NCI-H1105 (cell line): ENCODE results near the gene NUP133.
A peak's percentile ranks its signal among the peaks of the same experiment; 100 is the strongest.
"Not testable (repeated sequence)": the region's sequence is repeated elsewhere in the genome, so short reads cannot be mapped to it uniquely, and the experiment has no call there.

ENCODE experiments used
- DNase-seq: peaks from one replicate; lab custom pipeline; 2025; lab: John Stamatoyannopoulos, UW

The NUP133 gene

DNA sequence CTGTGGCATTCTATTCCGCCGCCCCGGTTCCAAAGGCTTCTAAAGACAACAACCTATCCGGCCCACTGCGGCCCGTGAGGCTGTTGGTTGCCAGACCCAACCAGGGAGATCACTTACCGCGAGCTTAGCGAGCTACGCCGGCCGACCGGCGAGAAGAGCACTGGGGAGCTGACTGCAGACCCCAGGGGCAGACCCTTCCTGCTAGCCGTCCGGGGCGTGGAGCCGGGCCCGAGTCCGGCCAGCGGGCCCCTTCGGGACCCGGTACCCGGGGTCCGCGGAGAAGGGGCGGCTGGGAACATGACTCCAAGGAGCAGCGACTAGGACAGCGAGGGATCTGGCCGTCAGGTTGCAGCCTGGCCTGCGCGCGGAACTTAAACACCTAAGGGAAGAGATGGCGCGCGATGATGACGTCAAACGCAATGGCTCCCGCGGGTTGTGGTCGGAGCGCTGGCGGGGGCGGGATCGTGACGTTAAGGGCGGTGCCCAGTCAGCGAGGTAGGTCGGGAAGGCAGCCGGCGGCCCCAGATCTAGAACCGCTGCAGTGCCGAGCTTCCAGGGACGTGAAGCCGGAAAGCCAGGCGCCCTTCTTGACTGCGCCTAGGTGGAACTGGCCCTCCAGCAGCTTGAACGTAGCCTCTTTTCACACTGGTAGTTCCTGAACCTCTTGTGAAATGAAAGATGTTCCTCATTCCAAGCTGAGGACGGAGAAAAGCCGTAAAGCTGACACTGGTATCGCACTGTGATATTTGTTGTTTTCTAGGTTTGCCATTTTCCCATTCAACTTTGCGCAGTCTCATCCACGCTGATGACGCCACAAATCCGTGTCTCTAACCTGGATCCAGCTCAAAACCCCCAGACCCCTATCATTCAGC, at the start of gene NUP133:
Gene NUP133 (minus strand): TSS at position 391 of the 872 bp plus-strand sequence. CDS start 92 bp downstream, at position 299.
- peak; percentile 87 for DNase-seq

DNA sequence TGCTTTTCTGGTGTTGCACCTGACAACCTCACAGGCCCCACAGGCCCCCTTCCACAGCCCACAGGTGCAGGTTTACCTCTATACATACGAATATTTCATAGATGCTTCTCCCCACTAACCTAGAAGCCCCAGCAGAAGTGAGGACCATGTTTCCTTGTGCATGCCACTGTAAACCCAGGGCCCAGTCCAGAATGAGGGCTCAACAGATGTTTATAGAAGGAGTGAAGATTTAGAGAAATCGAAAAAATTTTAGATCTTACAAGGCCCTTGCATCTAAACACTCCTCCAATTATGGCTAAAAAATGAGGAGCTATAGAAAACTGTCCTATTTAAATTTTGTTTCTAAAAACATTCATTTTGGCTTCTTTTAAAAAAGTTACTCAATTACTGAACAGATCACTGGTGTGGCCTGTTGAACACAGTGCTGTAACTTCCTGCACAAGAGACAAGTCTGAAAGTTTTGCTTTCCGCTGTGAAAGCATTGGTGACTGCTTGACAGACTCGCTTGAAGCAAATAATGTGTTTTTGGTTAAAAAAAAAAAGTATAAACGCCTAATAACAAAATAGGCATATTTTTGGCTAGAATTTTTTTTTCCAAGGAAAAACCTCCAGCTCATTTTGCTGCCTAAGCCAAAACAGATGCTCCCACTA, 49.2 kb upstream of the NUP133 start:
- no peak for DNase-seq

DNA sequence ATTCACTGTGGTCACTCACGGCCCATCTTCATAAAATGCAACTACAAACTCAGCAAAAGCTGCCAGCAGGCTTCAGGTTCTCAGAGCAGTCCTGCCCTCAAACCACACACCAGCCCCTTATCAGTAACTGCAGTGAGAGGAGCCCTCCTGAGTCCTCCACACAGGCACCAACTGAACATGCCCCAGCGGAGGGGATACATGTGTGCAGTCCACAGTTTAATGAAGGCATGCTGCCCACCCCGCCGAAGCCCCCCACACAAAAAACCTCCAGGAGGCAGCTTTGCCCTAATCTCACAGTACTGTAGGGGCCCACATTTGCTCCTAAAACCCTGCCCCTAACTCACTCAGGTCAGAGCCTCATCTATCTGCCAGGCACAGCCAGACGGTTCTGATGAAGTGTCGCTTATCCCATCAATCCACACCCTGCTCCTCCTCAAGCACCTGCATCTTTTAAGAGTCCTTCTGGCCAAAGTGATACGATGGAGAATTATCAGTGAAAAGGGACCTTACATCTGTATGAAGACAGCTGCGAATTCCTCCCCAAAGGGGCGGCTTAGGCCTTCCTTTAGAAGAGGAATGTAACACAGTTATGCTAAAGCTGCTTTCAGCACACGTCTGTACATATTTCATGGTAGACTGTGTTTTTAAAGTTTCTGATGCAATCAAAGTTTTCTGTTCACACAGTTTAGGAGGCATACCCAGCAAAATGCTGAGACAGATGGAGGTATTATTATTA, 46.9 kb upstream of the NUP133 start:
- no peak for DNase-seq

DNA sequence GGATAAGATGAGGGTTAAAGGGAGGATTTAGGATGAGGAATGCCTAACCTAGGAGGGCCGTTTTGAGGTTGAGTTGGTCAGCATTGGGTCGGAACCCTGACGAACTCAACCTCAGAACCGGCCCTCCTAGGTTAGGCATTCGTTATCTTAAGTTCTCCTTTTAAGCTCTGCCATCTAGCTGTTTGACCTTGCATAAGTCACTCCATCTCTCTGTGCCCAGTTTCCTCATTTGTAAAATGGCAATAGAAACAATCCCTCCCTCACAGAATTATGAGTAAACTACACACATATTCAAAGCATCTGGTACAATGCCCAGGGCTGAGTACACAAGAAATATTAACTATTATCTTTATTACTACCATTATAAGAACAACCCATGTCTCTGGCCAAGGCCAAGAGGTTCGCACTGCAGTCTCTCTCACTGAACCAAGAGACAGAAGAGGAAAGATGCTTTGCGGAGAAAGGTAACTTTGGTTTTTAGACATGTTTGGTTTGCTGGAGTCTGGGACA, 45.5 kb upstream of the NUP133 start:
- DNase-seq, result no peak

DNA sequence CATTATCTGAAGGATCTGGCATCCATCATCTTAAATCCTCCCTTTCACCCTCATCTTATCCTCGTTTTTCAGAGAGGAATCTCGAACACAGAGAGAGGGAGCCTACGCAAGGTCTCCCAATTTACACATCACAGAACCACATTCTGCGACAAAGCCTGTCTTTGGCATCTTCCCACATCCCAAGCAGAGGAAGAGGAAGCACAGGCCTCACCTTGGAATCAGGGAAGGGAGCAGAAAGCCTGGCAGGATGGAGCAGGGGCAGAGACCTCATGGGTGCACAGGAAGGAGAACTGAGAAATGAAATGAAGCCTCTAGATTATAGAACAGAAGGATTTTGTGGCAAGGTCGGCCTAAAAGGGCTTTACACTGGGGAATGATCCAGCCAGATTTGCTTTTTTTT, 44.6 kb upstream of the NUP133 start:
- DNase-seq, result no peak

DNA sequence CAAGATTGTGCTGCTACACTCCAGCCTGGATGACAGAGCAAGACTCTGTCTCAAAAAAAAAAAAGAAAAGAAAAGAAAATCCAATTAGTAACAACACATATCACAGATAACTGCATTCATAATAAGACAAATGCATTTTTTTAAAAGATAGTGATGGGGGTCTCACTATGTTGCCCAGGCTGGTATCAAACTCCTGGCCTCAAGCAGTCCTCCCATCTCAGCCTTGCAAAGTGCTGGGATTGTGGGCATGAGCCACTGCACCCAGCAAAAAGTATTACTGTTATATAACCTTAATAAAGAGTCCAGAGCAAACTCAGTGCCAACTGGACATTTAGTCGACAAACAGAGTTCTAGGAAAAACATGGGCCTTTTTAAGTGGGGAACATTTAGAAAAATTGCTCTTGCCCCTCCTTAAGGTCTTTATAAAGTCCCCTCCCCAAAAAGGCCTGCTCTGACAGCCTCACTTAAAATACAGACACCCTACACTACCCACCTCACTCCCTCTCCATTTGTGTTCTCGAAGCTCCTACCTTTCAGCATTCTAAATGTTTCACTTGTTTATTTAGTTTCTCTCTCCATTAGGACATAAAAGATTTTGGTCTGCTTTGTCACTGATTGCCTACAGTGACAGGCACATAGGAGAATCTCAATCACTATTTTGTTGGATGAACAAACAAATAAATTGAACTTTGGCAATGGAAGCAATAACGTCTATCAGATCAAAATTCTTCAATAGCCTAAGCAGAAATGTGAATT, 42.8 kb upstream of the NUP133 start:
- no peak for DNase-seq

DNA sequence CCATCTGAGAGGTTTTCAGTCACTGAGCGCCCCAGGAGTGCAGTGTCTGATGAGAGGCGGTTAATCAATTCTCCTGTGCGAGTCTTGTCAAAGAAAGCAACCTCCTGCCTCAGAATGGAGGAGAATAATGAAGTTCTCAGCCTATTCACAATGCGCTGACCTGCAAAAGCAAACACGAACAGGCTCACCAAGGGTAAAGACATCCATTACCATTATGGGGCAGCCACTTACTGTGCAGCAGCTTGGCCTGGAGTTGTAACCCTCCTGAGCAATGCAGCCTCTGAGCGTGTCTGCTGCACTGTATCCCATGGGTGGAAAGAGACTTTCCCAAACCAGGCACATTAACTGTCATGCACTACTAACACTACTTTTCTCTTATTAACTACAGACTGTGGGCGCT, 39.4 kb upstream of the NUP133 start:
- no peak for DNase-seq

DNA sequence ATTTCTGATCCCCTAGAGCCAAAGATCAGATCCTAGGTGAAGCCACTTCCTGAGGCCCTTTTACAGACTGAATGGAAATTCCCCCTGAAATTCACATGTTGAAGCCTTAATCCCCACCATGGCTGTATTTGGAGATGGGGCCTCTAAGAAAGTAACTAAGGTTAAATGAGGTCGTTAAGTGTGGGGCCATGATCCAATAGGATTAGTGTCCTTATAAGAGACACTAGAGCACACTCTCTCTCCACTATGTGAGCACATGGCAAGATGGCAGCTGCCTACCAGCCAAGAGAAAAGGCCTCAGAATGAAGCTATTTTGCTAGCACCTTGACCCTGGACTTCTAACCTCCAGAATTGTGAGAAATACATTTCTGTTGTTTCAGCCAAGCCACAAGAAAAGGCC, 36.4 kb upstream of the NUP133 start:
- DNase-seq, result no peak

DNA sequence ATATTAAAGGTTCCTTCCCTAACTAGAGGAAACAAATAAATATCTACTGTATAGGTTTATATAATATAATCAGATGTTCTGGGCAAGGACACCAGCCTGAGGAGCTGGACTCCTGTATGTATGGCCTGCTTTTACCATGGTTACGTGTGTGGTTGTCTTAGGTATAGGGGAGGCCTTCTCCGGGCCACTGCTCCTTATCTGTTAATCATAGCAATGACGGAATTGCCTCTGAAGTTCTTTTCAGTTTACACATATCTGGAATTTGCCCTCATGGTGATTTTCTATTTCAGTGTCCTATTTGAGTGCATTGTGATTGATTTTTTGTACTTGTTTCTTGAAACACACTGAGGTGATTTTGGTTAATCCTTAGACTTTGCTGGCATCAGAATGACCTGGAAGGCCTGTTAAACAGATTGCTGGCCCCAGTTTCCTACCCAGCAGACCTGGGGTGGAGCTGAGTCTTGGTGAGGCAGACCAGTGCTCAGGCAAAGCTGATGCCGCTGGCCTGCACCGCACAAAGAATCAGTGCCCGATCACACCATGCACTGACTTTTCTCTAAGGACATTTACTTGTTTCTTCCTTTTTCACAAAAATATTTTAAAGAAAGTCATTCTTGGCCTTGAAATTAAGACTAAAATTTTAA, 31.8 kb upstream of the NUP133 start:
- no peak for DNase-seq

DNA sequence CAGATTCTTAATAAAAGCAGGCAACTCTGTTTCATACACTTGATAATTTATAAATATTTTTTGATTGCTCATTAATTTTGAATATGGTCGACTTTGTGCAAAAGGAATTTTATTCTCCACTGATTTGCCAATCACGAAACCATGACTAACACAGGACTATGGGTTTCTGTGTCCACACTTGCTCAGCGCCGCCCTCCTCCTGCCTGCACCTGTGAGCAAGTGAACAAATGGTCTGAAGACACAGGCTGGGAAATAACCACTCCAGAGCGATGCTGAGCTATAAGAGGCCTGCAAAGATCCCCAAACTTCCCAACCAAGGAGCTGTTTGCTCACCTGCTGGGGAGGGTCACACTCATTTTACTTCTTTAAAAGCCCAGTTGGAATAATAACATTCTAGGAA, 30.8 kb upstream of the NUP133 start:
- no peak for DNase-seq

DNA sequence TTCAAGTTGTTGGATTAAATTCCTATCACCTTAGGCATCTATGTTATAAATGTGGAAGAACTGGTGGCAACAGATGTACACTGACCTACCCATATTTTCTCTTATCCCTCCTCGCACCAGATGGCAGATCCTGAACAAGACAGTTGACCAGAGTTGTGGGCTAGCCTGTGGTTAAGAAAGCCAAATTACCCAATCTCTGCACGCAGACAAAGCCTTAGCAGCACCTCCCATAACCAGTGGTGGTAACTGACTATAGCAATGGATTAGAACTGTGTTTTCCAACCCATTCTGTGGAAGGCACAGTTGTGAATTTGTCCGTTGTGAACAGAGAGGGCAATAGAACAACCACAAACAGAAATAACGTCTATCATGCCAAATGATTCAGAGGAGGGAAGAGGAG, 29.8 kb upstream of the NUP133 start:
- no peak for DNase-seq

DNA sequence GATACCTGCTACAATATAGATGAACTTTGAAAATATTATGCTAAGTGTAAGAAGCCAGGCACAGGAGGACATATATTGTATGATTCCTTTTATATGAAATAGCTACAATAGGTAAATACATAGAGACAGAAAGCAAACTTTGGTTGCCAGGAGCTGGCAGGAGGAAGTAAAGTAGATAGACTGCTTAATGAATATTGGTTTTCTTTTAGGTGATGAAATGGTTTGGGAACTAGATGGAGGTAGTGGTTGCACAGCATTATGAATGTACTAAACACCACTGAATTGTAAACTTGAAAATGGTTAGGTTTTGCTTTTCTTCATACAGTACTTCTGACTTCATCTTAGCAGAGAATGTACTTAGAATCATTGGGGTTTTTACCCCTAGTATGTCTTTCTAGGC, 28.8 kb upstream of the NUP133 start:
- DNase-seq, result no peak

DNA sequence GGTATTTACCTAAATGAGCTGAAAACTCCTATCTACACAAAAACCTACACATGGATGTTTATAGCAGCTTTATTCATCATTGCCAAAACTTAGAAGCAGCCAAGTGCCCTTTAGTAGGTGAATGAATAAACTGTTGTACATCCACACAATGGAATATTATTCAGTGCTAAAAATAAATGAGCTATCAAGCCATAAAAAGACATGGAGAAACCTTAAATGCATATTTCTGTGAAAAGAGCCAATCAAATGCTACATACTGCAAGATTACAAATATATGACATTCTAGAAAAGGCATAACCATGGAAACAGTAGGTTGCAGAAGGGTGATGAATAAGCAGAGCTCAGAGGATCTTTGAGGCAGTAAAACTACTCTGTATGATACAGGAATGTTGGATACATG, 27.1 kb upstream of the NUP133 start:
- no peak for DNase-seq

DNA sequence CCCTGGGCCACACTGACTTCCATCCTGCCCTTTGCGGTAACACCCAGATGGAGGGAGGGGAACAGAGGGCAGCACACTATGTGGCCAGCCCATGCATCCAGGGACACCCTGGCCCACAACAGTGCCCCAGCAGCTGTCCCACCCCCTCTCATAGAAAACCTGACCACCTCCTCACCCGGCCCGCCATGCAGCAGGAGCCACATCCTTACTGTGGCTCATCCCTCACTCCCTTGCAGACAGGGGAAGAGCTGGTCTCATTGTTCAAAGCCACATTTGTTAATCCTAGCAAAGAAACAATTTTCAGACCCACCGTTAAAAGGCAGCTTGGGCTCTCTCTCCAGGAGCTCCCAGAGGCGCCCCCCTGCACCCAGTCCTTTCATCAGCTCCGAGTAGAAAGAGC, 23.2 kb upstream of the NUP133 start:
- DNase-seq, result no peak

DNA sequence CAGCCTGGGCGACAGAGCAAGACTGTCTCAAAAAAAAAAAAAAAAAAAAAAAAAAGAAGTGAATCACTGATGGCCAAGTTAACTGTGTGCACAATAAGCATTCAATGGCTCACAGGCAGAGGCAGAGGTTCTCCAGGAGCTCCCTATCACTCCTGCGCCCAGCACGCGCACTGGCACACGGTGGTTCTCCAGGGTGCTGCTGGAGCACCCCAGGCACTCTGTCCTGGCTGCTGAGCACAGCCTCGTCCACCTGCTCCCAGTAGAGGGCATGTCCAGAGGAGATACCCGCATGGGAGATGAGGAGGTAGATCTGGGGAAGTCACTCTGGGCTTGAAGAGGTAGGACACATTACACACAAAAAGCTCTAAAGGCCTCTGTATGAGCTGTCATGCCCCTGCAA, 21.5 kb upstream of the NUP133 start:
- DNase-seq, result no peak

DNA sequence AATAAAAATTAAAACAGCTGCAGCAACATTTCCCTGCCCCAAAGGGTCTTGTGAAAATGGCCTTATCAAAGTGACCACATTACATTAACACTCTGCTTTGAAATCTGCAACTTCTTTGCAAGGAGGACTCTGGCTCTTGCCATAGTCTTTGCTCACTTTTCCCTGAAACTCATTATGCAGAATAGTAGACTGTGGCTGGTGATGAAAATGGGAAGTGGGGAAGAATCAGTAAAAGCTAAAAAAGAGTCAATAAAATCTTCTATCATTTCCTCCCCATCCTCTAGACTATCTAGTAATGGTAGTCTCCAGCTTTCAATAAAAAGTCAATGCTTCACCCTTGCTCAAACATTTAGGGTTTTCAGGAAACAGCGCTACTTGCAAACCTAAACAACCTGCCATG, 18.6 kb upstream of the NUP133 start:
- no peak for DNase-seq

DNA sequence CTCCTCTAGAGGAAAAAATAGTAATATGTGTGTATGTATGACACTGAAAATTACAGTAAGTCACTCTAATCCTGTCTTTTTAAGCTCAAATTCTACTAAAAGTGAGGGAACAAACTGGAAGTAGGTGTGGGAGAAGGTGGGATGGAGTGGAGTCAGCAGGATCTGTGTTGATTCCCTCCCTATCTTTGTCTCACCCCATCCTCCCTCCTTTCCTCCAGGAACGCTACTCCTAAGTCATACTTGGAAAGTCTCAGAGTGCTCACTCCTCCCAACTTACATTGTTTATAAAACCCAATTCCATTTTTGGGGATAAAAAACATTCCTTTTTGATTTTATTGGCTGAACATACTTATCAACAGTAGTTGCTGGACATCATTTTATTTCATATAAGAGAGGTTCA, 14.9 kb upstream of the NUP133 start:
- DNase-seq, result no peak

DNA sequence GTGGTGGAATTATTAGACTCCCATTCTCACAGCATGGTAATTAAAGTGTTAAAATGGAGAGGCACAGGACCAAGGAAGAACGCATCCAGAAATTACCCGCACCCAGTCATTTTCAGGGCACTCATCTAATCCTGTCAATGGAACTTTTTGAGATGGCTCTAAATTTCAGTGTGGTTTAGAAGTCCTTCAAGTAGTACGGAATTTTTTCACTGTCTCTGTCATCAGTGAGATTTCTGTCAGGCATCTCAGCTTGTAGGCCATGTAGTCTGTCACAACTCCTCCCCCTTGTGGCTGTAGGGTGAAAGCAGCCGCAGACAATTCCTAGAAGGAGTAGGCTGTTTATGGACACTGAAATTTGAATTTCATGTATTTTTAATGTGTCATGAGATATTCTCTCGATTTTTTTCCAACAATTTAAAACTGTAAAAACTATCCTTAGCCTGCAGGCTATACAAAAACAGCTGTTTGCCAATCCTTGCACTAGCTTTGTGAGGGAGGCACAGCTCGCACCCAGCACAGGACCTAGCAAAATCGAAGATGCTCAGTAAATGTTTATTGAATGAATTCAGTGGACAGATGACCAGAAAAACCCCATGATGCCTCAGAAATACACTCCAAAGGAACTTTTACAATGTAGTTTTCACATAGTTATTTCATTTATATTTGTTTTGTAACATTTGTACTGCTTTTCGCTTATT, 6.6 kb upstream of the NUP133 start:
- peak; percentile 5 for DNase-seq

DNA sequence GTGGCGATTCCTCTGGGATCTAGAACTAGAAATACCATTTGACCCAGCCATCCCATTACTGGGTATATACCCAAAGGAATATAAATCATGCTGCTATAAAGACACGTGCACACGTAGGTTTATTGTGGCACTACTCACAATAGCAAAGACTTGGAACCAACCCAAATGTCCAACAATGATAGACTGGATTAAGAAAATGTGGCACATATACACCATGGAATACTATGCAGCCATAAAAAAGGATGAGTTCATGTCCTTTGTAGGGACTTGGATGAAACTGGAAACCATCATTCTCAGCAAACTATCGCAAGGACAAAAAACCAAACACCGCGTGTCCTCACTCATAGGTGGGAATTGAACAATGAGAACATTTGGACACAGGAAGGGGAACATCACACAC, 3.5 kb upstream of the NUP133 start:
- DNase-seq, result not testable (repeated sequence)

DNA sequence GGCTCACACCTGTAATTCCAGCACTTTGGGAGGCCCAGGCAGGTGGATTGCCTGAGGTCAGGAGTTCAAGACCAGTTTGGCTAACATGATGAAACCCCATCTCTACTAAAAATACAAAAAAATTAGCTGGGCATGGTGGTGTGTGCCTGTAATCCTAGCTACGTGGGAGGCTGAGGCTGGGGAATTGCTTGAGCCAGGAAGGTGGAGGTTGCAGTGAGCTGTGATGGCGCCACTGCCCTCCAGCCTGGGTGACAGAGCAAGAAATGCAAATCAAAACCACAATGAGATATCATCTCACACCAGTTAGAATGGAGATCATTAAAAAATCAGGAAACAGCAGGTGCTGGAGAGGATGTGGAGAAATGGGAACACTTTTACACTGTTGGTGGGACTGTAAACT, 3.1 kb upstream of the NUP133 start:
- DNase-seq, result not testable (repeated sequence)

DNA sequence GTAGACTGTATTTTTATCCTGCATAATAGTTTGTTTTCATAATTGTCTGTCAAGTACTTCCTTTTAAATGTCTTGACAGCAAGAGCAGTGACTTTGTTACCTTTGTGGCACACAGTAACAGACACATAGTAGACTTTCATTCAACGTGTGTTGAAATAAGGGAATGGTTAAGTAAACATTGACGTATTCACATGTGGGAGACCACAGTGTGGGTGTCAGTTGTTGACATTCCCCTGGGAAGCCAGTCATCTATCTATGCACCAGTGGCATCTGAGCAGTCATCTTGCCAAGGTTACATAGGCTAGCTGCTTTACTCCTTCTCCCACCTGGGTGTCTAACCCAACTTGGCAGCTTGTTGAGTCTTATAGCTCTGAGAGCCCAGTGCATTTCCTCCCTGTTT, 1.4 kb upstream of the NUP133 start:
- no peak for DNase-seq
